Right hindlimb (tissue), 1 donor: ENCODE data around the gene RPRD1B.

Experiments
- DNase-seq: peaks from one replicate; pipeline ENCODE4 v3.0.0-alpha.2; 2018

The RPRD1B gene

DNA sequence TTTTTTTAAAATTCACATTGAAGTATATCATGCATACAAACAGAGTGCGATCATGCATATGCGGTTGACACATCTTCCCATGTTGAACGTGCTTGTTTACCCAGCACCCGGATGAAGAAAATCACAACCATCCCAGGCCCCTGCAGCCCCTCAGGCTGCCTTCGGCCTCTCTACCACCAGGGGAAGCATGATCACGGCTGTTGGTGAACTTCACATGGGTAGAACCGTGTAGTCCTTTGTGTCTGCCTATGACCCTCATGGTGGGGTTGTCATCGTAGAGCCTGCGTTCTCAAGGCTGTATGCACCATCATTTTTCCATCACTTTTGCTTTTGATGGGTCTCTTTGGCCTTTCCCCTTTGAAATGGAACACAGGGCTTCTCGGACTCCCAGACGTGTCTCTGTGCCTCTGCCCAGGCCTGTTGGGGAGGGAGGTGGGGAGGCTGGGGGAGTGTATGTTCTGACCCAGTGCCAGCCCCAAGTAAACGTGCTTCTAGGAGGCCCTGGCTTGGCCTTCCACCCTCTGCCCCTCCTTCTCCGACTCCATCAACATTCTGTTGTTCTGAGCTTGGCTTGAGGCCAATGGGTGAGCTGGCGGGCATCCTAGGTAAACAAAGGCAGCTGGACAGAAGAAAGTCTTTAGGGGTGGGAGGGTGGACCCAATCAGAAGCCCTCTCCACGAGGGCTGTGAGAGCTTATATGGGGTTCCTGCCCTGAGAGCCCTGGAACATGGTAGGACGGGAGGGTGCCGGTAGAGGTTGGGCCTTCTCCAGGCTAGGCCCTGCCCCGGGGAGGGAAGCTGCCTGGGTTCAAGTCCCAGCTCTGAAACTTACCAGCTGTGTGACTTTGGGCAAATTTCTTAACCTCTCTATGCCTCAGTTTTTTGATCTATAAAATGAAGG, 91.9 kb downstream of the RPRD1B start:
- peak; percentile 67 for DNase-seq

DNA sequence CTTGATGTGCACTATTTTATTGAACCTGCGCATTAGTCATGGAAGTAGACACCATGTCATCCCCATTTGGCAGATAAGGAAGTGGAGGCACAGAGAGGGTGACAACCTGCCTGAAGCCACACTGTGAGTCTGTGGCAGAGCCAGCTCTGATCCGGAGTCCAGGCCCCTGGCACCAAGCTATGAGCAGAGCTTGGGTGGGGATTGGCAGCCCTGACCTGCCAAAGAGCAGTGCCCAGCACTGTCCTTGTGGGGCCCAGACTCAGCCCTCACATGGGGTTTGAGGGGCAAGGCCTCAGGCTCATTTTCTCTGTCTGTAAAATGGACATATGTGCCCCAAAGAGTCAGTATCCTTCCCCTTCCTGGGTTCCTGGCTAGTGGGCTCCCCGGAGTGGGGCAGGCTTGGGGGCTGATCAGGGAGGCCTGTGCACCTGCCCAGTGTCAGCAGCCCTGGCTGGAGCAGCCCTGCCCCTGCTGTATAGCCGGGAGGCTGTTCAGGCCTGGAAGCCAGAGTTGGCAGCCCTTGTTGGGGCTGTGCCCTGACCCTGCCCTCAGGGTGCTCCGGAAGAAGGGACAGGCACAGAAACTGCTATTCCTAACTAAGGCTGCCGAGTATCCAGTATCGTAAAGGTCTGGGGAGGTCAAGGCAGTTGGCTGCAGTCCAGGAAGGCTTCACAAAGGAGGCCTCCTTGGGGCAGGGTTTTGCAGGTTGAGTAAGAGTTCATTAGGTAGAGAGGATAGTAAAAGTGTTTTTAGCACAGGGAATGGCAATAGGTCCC, 92.8 kb downstream of the RPRD1B start:
- DNase-seq, result peak; percentile 17

DNA sequence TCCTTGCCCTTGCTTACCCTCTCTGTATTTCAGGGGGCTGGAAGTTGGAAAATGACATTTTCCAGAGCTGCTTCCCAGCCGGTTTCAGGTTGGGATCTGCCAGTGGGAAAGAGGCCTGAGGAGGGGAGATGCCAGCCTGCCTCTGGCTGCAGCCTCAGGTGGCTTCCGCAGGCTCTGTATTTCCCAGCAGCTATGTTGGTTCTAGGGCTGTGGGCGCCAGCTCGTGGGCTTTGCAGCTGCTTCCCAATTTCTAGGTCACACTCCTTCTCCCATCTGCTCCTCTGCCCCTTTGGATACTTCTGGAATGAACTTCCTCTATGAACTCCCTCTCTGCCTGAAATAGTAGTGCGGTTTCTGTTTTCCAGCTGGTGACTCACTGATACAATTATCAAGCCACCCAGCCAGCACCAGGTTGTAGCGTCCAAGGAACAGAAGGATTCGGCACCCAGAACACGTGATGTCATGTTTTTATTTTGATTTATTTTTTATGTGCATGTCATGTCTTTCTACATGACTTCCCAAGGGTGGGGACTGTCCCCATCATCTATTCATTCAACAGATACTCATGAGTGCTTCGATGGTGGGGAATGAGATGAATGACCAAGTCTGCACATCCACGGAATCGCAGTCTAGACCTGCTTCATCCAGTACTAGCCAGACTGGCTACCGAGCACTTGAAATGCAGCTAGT, 93.5 kb downstream of the RPRD1B start:
- peak; percentile 41 for DNase-seq

DNA sequence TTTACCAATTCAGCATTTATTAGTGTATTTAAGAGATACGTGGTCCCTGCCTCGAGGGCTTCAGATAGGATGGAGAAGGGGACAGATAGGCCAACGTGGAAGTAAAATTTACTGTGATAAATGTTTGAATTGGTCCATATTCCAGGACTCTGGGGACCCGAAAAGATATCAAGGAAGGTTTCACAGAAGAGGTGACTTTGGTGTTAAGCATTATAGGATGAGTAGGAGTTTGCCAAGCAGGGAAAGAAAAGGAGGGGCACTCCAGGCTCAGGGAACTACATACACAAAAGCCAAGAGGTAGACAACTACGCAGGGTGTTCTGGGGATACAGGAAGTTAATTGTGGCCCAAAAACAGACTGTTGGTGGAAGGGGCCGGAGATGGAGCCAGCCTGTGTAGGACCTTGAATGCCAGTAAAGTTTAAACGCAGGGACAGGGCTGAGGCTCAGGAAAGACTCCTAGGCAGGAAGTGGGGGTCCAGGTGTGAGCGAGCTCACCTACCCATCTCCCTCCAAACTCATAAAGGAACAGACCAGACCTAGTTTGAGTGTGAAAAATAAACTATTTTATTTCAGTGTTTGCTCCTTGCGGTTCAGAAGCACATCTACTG, 94.5 kb downstream of the RPRD1B start:
- DNase-seq, result no peak

DNA sequence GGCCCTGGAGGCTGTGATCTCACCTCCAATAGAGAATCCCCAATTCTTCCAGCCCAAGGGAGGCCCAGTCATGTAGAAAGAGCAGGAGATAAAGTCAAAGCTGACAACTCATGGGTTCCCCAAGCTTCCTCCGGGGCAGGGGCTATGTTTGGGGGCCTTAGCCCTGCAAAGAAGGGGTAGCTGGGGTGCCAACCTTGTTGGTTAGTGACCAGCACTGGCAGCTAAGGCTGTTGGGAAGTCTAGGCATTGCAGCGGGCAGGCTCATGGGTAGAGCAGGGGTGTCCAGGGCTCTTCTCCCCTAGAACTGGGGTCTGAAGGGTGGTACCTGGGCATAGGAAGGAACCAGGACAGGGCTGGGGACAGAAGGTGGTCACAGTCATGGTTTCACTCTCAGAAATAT, 95.1 kb downstream of the RPRD1B start:
- DNase-seq, result peak; percentile 3

DNA sequence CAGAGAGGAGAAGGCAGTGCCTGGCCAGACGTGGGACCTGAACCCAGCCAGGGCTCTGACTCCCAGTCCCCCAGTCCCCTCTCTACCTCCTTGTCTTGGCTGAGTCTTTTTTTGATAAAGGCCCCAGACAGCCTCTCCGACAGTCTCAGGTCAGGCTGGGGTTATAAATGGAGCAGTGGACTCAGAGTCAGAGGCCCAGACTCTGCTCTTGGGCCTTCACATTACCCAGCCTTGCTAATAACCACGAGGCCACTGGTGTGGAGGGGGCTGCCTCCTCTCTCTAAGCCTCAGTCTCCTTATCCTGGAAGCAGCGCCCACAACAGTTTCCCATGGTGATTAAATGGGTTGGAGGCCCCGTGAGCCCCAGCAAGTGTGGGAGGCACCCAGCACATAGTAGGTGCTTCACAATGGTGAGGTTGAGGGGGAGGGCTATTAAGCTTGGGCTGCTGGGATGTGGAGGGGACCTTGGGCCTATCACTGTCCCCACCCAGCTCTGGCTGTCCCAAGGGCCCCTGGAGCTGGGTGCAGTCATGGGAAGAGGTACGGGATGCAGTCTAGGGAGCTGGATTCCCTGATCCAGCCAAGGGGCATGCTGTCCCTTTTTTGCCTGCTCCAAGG, 95.8 kb downstream of the RPRD1B start:
- peak; percentile 8 for DNase-seq

DNA sequence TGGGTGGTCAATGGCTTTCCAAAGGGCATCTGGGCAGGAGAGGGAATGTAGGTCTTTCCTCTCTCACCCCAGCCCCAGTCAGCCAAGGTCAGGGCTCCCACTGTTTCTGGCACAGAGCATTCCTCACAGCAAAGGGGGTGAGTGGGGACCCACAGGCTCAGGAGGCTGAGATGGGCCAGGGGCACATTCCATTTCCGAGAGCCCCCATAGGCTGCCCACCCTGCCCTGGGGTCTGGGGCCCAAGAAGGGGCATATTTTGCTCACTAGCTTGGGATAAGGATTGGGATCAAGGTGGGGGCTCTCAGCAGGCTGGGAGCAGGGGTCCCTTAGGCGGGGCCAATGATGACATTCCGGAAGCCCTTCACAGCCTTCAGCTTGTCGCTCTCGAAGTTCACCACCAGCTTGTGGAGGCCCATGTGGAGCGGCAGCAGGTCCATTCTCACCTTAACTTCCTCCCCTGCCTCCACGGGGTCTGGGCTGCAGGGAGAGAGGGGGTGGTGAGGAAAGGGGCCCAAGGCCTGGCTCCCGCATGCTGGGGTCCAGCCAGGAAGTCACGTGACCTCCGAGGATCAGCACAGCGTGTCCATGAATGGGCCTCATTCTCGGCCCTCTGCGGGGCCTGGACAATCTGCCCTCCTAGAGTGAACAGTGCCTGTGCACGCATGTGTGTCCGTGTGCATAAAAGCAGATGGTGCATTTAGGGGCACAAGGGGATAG, 96.5 kb downstream of the RPRD1B start:
- peak; percentile 19 for DNase-seq

DNA sequence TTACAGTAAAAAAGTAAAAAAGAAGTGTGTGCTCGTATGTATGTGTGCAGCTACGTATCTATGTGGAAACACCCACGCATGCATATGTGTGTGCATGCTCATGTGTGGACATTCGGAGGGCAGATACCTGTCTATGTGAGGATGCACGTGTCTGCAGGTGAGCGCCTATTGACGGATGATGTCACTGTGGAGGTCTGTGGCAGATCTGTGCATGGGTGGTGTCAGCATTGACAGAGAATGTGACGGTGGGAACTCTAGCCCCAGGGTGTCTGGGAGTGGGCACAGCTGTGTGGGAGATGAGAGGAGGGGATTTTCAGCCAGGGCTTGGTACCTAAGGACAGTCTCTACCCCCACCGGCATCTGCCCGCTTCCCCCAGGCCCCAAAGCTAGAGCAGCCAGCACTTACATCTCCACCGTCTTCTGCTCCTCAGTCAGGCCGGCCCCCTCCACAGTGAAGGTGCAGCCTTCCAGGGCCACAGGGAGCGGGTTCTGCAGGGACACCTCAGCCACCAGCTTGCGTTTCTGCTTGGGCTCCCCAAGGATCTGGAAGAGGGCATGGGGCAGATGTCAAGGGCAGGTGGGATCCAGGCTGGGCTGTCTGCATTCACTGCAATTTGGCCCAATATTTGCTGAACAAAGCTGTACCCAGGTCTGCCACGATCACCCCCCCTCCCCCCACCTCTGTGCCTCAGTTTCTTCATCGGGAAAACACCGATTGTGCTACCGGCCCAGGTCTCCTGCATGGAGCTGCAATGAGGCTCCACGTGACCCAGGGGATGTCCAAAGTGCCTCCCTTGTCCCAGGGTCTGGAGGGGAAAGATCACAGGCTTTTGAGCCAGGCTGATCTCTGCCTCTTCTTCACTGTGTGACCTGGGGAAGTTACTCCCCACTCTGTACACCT, 97.4 kb downstream of the RPRD1B start:
- DNase-seq, result peak; percentile 3

DNA sequence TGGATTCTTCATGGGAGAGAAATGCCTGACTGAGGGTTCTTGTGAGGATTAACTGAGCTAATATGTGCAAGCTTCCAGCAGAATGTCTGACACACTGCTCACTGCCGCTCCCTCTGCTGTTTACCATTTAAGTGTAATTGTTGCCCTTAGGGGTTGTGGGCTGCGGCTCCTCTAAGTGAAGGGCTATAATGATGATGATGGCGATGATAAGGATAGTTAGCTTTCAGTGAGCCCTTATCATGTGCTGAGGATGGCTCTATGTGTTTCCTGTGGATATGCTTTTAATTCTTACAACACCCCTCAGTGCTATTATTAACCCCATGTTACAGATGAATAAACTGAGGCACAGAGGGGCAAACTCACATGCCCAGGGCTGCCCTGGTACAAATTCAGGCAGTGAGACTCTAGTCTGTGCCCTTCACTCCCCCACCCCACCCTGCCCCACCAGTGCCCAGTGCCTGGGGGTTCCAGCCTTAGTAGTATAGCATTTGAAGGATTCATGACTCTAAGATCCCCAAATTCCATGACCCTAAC, 98.1 kb downstream of the RPRD1B start:
- DNase-seq, result no peak

DNA sequence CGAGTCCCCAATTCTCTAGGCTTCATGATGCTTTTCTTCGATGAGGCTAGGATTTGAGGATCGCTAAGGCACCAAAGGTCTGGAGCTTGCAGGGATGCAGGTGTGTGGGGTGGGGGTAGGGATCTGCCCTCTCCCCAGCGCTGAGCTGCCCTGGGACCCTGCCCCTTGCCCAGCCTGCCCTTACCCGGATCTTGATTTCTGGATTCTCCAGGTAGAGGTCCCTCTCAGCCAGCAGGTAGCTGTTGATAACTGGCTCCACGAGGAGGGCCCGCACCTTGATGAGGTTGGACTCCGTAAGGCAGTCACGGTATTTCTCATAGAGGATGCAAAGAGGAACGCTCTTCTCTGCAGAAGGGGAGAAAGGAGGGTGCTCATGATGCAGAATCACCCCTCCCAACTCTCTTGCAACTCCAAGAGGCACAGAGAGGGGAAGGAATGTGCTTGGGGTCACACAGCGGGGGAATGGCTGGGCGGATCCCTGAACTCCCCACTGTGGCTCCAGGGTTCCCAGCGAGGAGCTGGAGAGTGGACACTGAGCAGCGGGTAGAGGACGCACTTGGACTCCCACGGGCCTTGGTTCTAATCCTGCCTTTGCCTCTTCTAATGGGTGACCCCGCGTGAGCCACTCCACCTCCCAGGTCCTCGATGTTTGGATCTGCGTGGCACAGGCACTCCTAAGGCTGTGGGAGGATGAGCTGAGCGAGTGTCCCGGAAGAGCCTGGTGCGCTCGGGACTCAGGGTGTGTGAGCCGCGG, 98.8 kb downstream of the RPRD1B start:
- no peak for DNase-seq

DNA sequence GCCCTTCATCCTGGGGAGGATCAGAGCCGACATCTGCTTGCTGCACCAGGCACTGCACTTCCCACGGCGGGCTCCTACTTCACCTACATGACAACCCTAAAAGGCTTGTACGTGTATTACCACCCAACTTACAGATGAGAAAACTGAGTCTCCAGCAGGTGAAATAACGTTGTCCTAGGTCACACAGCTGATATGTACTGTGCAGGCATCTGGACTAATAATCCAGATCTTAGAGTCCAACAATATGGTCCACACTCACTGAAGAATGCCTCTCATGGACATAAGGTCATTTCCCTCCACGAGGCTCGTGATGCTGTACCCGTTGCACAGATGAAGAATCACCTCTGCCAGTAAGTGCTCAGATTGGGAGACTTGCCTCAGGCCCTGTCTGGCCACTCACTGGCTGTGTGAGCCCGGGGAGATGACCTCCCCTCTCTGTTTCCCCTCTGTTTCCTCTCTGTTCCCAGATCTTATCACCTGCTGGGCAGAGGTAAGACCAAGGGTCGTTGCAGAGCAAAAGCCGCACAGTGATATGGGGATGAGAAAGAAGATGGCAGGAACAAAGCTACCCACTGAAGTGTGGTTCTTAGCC, 99.5 kb downstream of the RPRD1B start:
- no peak for DNase-seq

DNA sequence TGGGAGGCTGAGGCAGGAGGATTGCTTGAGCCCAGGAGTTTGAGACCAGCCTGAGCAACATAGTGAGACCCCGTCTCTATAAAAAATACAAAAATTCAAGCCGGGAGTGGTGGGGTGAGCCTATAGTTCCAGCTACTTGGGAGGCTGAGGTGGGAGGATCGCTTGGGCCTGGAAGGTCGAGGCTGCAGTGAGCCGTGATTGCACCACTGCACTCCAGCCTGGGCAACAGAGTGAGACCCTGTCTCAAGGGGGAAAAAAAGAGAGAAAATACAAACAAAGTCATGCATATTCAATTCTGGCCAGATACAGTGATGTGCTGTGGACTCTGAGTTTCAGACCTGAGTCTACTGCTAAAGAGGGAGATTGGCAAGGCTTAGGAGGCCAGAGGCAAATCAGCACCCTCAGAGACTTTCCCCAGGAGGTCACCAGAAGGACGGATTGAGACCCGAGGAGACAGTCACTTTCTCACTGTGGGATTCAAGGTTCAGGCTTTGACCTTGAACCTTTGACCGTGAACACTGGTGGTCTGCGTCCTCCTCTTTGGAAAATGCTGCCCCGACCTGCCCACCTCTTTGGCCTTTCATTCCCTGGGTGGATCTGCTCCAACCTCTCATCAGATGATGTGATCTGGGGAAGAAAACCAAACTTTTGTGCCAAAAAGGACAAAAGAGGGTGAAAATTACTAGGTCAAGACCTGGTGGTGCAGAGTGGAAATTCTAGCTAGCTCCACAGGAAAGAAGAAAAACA, 100.3 kb downstream of the RPRD1B start:
- no peak for DNase-seq

DNA sequence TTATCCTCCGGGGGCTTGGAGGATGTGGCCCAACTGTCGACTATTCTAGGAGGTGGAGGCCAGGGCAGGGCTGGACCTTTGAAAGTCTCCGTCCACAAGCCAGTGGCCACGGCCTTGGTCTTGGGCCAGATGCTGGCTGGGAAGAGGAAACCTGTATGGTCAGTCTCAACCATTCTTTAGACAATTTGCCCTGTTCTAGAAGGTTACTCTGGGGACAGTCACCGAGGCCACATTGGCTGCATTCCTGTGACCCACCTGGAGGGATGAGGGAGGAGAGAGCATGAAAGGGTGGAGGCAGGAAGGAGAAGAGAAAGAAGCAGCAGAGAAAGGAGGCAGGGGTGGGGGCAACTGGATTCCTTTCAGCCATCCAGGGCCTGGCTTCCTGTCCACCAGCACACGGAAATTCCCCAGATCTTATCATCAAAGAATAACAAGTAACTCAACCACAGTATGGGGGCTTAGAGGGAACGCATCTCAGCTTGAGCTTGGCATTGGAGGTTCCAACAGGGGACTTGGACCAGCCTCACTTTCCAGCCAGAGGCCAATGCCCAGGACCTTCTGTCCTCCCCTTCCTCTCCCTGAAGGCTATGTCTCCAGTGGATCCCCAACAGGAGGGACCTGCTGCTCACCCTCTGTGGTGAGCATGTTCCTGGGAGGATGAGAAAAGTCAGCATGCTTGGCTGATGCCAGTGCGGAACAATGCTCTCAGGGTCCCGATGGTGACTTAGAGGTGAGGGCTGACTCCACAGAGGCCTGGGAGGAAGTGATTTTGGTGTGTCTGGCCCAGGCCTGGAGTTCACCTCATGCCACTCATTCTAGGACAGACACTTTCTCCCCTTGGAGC, 101.1 kb downstream of the RPRD1B start:
- DNase-seq, result no peak

DNA sequence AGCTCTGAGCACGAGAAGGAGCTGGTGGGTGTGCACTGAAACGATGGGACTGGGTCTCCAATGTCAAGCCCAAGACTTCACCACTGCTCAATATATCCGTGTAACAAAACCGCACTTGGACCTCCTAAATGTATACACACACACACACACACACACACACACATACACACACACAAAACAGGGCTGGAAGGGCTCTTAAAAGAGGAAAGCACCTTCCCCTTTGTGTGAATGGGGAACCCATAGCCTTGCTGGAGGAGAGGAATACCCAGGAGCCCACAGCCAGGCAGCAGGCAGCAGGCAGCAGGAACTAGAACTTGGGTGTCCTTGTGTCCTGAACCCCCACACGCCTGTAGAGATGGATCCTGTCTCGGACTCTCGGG, 101.7 kb downstream of the RPRD1B start:
- DNase-seq, result no peak

DNA sequence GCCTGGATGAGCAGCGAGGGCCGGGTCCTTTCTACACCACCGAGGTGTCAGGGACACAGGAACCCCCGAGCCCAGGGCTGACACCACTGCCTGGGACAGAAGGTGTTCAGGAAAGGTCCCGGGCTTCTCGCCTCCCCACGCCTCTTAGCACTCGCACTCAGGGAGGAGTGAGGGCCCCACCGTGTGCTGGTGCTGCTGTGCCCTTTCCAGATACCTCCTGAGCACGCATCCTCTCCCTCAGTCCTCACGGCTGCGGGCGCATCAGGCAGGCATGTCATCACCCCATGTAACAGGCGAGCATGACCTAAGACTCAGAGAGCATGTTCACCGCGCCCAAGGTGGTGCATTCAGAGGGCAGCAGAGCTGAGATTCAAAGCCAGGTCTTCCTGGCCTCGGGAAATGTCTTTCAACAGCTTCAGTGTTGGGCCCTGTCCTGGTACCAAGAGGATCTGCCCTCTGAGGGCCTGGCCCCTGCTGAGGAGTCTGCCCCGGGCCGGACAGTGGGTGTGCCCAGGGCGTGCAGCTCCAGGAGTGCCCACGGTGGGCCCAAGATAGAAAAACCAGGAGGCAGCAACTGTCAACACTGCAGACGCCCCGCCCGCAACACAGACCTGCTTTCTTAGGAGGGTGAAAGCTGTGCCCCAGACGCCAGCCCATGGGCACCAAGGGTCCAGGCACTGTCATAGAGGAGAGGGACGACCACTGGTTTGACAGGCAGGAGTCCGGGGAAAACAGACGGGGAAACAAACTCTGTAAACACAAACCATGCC, 102.3 kb downstream of the RPRD1B start:
- no peak for DNase-seq

DNA sequence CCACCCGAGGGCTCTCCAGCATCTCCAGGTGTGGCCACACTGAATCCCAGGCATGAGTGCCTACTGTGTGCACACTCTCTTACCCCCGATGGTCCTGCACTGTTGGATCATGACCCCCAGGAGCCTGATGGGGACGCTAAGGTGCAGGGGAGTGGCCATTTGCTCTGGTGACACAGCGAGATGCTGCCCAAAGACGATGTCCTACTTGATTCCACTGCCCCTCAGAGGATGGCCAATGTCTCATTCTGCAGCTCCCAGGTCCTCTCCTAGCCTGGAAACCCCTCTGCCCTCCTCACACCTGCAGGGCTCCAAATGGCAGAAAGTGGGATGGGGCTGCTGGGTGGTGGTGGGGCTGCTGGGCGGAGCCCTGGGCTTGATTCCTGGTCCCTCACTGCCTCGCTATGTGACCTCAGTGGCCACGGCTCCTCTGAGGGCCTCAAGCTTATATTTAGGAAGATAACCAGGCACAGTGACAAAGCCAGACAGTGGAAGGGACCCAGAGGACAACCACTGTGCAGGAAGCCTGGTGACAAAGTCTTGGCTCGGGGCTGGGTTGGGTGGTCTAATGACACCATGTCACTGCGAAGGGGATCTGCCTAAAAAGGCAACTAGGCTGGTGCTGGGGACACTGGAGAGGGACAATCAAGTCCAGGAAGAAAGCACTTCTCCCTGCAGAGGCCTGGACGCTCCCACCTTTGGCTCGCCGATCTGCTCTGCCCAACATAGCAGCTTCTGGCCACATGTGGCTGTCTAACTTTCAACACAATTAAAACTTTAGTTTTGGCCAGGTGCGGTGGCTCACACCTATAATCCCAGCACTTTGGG, 103.1 kb downstream of the RPRD1B start:
- no peak for DNase-seq
